MCF 10A (cell line): ENCODE results near the gene PRIMPOL. TPM values are rescaled to one million over a fixed set of nuclear protein-coding genes. Genes with fewer than 3 reads are reported as not detected.

Source experiments
- BruUV-seq: library from RNA; stranded (reverse); fragments of 400-500 nt; replicated peaks from 2 replicates; lab custom pipeline; 2021; lab: Mats Ljungman, UMichigan
- CTCF ChIA-PET: fragments of 300-600 bp; sonication (Branson Sonifier 250); formaldehyde crosslinking; extraction: SDS; loops from one replicate; lab custom pipeline; 2021; ENCODE audit warnings: antibody characterized with exemption, inconsistent platforms; lab: Yijun Ruan, JAX
- POLR2A ChIA-PET: fragments of 300-600, 350-650 bp; sonication (Branson Sonifier 250); formaldehyde crosslinking; extraction: SDS; loops from one replicate; lab custom pipeline; 2020; ENCODE audit warnings: antibody characterized with exemption, inconsistent platforms; lab: Yijun Ruan, JAX
- DNase-seq: peaks from one replicate; pipeline ENCODE4 v3.0.0-alpha.2; 2018; ENCODE audit not compliant: unreplicated experiment
- H3K27ac Mint-ChIP-seq: one replicate; pipeline ENCODE4 v1.8.0; 2022; ENCODE audit warnings: mild to moderate bottlenecking, low read depth, mixed read lengths; ENCODE audit not compliant: unreplicated experiment
- H3K27me3 Mint-ChIP-seq: one replicate; pipeline ENCODE4 v1.8.0; 2022; ENCODE audit warnings: mixed read lengths; ENCODE audit not compliant: insufficient read depth, unreplicated experiment
- H3K36me3 Mint-ChIP-seq: one replicate; pipeline ENCODE4 v1.8.0; 2022; ENCODE audit warnings: mild to moderate bottlenecking, moderate library complexity, mixed read lengths; ENCODE audit not compliant: insufficient read depth, unreplicated experiment
- H3K4me1 Mint-ChIP-seq: one replicate; pipeline ENCODE4 v1.8.0; 2022; ENCODE audit warnings: mixed read lengths; ENCODE audit not compliant: insufficient read depth, unreplicated experiment
- H3K4me3 Mint-ChIP-seq: one replicate; pipeline ENCODE4 v1.8.0; 2022; ENCODE audit warnings: mild to moderate bottlenecking, moderate library complexity, mixed read lengths; ENCODE audit not compliant: unreplicated experiment
- H3K9me3 Mint-ChIP-seq: one replicate; pipeline ENCODE4 v1.8.0; 2022; ENCODE audit warnings: mixed read lengths; ENCODE audit not compliant: unreplicated experiment
- CTCF ChIP-seq: fragments of 200-600 bp; IDR thresholded peaks from one replicate; pipeline ENCODE4 v1.8.0; 2022; ENCODE audit warnings: antibody characterized with exemption, mild to moderate bottlenecking; ENCODE audit not compliant: unreplicated experiment
- intact Hi-C: fragments of 100-400 bp; cut with micrococcal nuclease; formaldehyde crosslinking; loops from 2 replicates; pipeline ENCODE4 v1.14.1; 2022
- total RNA-seq: library from RNA; stranded (reverse); gene quantifications from 2 replicates; pipeline ENCODE4 v1.2.3, GENCODE V29; 2022

The PRIMPOL gene
- total RNA-seq, 1 experiment from 2014 or later = 19.2 TPM

- intact Hi-C loops = no loop called here
- Mint-ChIP-seq H3K4me3 (no peak overlapping the region), H3K9me3 (no peaks in the 10 kb centered on the region), H3K4me1 (peaks cover 9% of the 10 kb centered on the region), H3K27me3 (no peaks in the 10 kb centered on the region), H3K27ac (no peak overlapping the region), H3K36me3 (peaks cover 72% of the 10 kb centered on the region)
- POLR2A ChIA-PET = interaction anchor here (0.7 to 1.2 kb wide), 2 partner anchors 9 to 19 kb away, joined by 4 to 5 read pairs; no protein-coding TSS in a partner anchor
- BruUV-seq = no TSS peak
- no peak for DNase-seq
- TF ChIP-seq CTCF = no peak
- CTCF ChIA-PET = interaction anchor here (0.6 kb wide), 1 partner anchor 367 kb away, joined by 3 read pairs; no protein-coding TSS in a partner anchor
Observed at GRCh38 chr4:184635381-184635780, 14.2 kb upstream of the PRIMPOL start.

- ChIA-PET POLR2A (interaction anchor here (1.2 kb wide), 1 partner anchor 9 kb away, joined by 5 read pairs; no protein-coding TSS in a partner anchor), CTCF (interaction anchor here (0.7 to 1.4 kb wide), 3 partner anchors 11 to 904 kb away, joined by 3 to 5 read pairs (median 3); no protein-coding TSS in a partner anchor)
- H3K9me3 Mint-ChIP-seq = no peaks in the 10 kb centered on the region
- no peak overlapping the region for H3K4me3 Mint-ChIP-seq
- H3K27ac Mint-ChIP-seq = no peak overlapping the region
- peaks cover 66% of the 10 kb centered on the region for H3K36me3 Mint-ChIP-seq
- intact Hi-C loops = no loop called here
- H3K27me3 Mint-ChIP-seq = no peaks in the 10 kb centered on the region
- no TSS peak for BruUV-seq
- H3K4me1 Mint-ChIP-seq = peaks cover 9% of the 10 kb centered on the region
- TF ChIP-seq CTCF = no peak
- DNase-seq = no peak
Observed at GRCh38 chr4:184636144-184636543, 13.4 kb upstream of the PRIMPOL start.

GRCh38 chr4:184636897-184637296, 12.6 kb upstream of the PRIMPOL start:
- Mint-ChIP-seq H3K4me1 (peaks cover 9% of the 10 kb centered on the region), H3K27ac (peak overlapping the region; percentile 16), H3K9me3 (no peaks in the 10 kb centered on the region), H3K36me3 (peaks cover 58% of the 10 kb centered on the region), H3K4me3 (no peak overlapping the region), H3K27me3 (no peaks in the 10 kb centered on the region)
- POLR2A ChIA-PET = no interaction called here
- intact Hi-C loops = no loop called here
- DNase-seq = no peak
- CTCF ChIA-PET = interaction anchor here (0.6 to 1.4 kb wide), 5 partner anchors 10 to 1163 kb away, joined by 3 to 5 read pairs (median 3); no protein-coding TSS in a partner anchor
- no peak for TF ChIP-seq CTCF
- no TSS peak for BruUV-seq

- Mint-ChIP-seq H3K36me3 (peaks cover 40% of the 10 kb centered on the region), H3K4me3 (no peak overlapping the region), H3K9me3 (no peaks in the 10 kb centered on the region), H3K4me1 (peaks cover 10% of the 10 kb centered on the region), H3K27ac (no peak overlapping the region), H3K27me3 (no peaks in the 10 kb centered on the region)
- DNase-seq = no peak
- BruUV-seq = no TSS peak
- intact Hi-C loops = loop anchor here (10.0 kb wide), 2 partner anchors 174 to 344 kb away; no protein-coding TSS in a partner anchor
- ChIA-PET POLR2A (no interaction called here), CTCF (no interaction called here)
- no peak for TF ChIP-seq CTCF
Observed at GRCh38 chr4:184641022-184641421, 8.5 kb upstream of the PRIMPOL start.
